NCI-H128 (cell line): Measurements from ENCODE around the gene PRR23A.

Experiments
- DNase-seq: peaks from one replicate; lab custom pipeline; 2025; ENCODE audit not compliant: unreplicated experiment; lab: John Stamatoyannopoulos, UW

Gene PRR23A

GRCh38 chr3:138974462-138974861 lies 31.6 kb downstream of the PRR23A start:
- no peak for DNase-seq

DNA sequence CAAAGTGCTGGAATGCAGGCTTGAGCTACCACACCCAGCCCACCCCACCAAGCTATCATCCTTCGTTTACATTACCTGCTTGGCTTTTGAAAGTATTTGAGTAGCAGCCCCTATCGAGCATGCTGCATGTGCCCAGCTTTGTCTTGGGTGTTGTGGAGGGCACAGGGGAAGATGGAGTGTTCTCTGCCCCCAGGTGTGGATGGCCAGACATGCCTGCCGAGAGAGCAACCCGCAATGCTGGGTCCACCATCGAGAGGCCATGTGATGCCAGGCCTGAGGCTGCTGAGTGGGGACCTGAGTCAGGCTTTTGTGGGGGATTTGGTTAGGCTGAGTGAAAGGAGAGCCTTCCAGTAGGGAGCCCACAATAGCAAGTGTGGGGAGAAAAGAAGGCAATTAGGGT lies 33.1 kb downstream of the PRR23A start:
- no peak for DNase-seq

DNA sequence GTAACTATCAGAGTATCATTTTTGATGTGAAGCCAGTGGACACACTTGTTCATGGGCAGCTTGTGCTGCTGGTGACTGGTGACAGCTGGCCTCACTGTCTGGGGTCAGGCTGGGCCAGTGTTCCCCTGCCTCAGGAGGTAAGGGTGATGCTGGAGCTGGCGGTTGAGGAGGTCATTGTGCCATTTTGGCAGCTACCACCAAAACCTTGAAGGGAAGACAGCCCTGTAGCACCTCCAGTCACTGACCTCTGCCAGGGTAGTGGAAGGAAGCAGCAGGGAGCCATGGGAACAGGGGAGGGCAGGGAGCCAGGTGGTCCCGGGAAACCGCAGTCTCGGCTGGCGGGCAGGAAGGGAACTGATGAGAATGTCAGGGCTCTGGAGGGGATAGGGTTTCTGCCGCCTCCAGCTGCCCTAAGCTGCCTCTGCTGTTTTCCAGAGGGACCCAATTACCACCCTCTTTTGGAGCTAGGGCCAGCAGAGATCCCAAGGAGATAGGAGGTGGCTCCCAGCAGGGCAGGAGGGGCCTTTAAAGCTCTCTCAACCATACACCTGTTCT lies 34.2 kb downstream of the PRR23A start:
- no peak for DNase-seq

- no peak for DNase-seq
Measured at GRCh38 chr3:138964923-138965322, 41.1 kb downstream of the PRR23A start.

- DNase-seq = no peak
Measured at GRCh38 chr3:138964264-138964663, 41.8 kb downstream of the PRR23A start.

DNA sequence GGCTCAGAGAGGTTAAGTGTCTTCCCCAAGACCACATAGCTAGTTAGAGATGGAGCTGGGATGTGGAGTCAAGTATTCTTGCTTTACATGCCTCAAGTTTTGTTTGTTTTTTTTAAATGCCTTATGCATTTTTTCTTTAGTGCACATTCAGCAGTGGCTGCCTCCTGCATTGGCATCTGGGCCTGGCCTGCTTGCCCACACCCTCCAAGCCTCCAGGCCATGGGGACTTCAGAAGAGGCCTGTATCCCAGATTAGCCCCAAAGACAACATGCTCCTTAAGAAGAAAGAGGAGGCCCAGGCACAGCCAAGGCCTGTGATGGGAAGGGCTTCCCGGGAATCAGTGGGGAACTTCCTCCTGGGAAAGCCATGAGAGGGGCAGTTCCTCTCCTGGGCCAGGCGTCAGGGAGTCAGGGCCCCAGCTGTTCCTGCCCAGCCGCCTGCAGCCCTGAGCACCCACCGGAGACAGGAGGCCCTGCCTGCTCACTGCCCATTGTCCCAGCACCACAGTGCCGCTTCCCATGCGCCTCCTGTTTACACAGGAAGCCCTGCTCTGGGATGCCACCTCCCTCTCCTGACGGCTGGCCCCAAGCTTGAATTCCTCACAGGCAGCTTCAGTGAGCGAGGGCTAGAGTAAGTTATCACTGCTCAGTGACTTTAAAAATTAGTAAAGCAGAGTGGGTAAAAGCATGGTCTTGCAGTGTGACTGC lies 43.1 kb downstream of the PRR23A start:
- no peak for DNase-seq

DNA sequence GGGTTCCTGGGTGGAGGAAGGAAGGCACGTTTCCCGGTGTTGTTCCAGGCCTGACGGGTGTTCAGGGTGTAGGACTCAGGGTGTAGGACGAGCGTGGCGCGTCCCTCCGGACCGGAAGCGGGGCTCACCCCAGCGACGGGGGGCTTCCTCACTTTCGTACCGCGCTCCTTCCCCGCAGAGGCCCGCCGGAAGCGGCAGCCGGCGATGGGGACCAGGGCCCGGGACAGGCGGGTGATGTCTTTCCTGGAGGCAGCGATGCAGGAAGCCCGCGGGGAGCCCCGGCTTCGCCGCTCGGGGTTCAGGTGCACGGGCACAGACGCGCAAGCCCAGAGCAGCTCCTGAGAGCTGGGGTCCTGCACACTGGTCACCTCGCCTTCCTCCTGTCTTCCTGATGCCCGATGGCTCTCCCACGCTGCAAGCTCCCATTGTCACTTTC lies 45.6 kb downstream of the PRR23A start:
- no peak for DNase-seq
